SK-N-SH (cell line): Measurements from ENCODE around the gene YTHDF1.

Source experiments
- FOXM1 ChIP-seq: IDR thresholded peaks from 2 replicates; pipeline ENCODE4 v1.4.0; 2012; ENCODE audit warnings: low read depth, mild to moderate bottlenecking
- JUND ChIP-seq: IDR thresholded peaks from 2 replicates; pipeline ENCODE4 v1.4.0; 2012
- MXI1 ChIP-seq: IDR thresholded peaks from 2 replicates; pipeline ENCODE4 v1.6.1; 2012; ENCODE audit warnings: mild to moderate bottlenecking, low read depth, low read length, improper control_type of control experiment
- POLR2AphosphoS5 ChIP-seq: IDR thresholded peaks from 2 replicates; pipeline ENCODE4 v1.6.1; 2012; ENCODE audit warnings: low read depth, low read length
- YY1 ChIP-seq: IDR thresholded peaks from 2 replicates; pipeline ENCODE4 v1.4.0; 2012; ENCODE audit warnings: low read depth, mild to moderate bottlenecking
- TF ChIP-seq, protein P1 (sequence below): IDR thresholded peaks from 2 replicates; pipeline ENCODE4 v1.6.1; 2012; ENCODE audit warnings: mild to moderate bottlenecking, low read depth, low read length, moderate library complexity
- TF ChIP-seq, protein P2 (sequence below): fragments of 150-350 bp; IDR thresholded peaks from 2 replicates; pipeline ENCODE4 v1.6.1; 2016; ENCODE audit warnings: mild to moderate bottlenecking, low read depth, low read length
- TF ChIP-seq, protein P3 (sequence below): fragments of 200-600 bp; sonication (generic); IDR thresholded peaks from 2 replicates; pipeline ENCODE4 v1.6.1; 2017; ENCODE audit warnings: antibody characterized with exemption, mild to moderate bottlenecking, moderate library complexity
- TF ChIP-seq, protein P4 (sequence below): IDR thresholded peaks from 2 replicates; pipeline ENCODE4 v1.4.0; 2012; ENCODE audit warnings: low read depth

DNA sequence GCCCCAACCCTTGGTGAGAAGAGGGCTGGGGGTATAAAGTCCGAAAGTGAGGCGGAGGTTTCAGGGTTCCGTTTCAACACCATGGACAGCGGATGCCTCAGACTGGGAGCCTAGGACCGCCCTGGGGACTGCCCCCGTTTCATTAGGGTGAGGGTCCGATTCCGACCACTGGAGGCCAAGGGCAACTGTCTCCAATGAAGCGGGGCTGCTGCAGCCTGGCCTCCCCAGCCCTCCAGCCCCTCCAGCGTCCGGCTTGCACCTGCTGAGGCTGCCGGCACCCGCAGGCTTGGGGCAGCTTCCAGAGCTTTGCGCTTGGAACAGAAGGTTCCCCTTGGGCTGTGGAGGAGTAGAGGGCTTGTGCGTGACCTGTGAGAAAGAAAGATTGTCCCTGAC lies 39.9 kb downstream of the YTHDF1 start:
- TF ChIP-seq, protein P1, sequence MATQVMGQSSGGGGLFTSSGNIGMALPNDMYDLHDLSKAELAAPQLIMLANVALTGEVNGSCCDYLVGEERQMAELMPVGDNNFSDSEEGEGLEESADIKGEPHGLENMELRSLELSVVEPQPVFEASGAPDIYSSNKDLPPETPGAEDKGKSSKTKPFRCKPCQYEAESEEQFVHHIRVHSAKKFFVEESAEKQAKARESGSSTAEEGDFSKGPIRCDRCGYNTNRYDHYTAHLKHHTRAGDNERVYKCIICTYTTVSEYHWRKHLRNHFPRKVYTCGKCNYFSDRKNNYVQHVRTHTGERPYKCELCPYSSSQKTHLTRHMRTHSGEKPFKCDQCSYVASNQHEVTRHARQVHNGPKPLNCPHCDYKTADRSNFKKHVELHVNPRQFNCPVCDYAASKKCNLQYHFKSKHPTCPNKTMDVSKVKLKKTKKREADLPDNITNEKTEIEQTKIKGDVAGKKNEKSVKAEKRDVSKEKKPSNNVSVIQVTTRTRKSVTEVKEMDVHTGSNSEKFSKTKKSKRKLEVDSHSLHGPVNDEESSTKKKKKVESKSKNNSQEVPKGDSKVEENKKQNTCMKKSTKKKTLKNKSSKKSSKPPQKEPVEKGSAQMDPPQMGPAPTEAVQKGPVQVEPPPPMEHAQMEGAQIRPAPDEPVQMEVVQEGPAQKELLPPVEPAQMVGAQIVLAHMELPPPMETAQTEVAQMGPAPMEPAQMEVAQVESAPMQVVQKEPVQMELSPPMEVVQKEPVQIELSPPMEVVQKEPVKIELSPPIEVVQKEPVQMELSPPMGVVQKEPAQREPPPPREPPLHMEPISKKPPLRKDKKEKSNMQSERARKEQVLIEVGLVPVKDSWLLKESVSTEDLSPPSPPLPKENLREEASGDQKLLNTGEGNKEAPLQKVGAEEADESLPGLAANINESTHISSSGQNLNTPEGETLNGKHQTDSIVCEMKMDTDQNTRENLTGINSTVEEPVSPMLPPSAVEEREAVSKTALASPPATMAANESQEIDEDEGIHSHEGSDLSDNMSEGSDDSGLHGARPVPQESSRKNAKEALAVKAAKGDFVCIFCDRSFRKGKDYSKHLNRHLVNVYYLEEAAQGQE, result peak; percentile 87
- TF ChIP-seq, protein P2, sequence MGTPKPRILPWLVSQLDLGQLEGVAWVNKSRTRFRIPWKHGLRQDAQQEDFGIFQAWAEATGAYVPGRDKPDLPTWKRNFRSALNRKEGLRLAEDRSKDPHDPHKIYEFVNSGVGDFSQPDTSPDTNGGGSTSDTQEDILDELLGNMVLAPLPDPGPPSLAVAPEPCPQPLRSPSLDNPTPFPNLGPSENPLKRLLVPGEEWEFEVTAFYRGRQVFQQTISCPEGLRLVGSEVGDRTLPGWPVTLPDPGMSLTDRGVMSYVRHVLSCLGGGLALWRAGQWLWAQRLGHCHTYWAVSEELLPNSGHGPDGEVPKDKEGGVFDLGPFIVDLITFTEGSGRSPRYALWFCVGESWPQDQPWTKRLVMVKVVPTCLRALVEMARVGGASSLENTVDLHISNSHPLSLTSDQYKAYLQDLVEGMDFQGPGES, result no peak
- TF ChIP-seq, protein P3, sequence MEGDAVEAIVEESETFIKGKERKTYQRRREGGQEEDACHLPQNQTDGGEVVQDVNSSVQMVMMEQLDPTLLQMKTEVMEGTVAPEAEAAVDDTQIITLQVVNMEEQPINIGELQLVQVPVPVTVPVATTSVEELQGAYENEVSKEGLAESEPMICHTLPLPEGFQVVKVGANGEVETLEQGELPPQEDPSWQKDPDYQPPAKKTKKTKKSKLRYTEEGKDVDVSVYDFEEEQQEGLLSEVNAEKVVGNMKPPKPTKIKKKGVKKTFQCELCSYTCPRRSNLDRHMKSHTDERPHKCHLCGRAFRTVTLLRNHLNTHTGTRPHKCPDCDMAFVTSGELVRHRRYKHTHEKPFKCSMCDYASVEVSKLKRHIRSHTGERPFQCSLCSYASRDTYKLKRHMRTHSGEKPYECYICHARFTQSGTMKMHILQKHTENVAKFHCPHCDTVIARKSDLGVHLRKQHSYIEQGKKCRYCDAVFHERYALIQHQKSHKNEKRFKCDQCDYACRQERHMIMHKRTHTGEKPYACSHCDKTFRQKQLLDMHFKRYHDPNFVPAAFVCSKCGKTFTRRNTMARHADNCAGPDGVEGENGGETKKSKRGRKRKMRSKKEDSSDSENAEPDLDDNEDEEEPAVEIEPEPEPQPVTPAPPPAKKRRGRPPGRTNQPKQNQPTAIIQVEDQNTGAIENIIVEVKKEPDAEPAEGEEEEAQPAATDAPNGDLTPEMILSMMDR, result no peak
- TF ChIP-seq FOXM1, result no peak
- TF ChIP-seq POLR2AphosphoS5, result no peak
- no peak for TF ChIP-seq MXI1
- TF ChIP-seq JUND, result no peak
- TF ChIP-seq, protein P4, sequence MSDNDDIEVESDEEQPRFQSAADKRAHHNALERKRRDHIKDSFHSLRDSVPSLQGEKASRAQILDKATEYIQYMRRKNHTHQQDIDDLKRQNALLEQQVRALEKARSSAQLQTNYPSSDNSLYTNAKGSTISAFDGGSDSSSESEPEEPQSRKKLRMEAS, result no peak
- no peak for TF ChIP-seq YY1
